ENCODE data around the gene ACVR1. TPM values are rescaled to one million over a fixed set of nuclear protein-coding genes. Genes with fewer than 3 reads are reported as not detected.

The ACVR1 gene
- total and polyA plus RNA-seq, 9 of the 15 experiments (the other 6 are each of a cell fraction or from before 2014, with no cell fraction given): 3.8 to 14.3 (median 6.9) TPM

- peak; percentile 32; the same call in 1 of the 2 replicates for TF ChIP-seq REST (IDR thresholded peaks at IDR 0.05; ENCODE audit: borderline replicate concordance)
- TF ChIP-seq REST (CRISPR knock-in tag; IDR thresholded peaks at IDR 0.05; ENCODE audit: low read depth): no peak
- TF ChIP-seq, protein P1, sequence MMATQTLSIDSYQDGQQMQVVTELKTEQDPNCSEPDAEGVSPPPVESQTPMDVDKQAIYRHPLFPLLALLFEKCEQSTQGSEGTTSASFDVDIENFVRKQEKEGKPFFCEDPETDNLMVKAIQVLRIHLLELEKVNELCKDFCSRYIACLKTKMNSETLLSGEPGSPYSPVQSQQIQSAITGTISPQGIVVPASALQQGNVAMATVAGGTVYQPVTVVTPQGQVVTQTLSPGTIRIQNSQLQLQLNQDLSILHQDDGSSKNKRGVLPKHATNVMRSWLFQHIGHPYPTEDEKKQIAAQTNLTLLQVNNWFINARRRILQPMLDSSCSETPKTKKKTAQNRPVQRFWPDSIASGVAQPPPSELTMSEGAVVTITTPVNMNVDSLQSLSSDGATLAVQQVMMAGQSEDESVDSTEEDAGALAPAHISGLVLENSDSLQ (IDR thresholded peaks at IDR 0.05): peak; percentile 32; the same call in 1 of the 2 replicates
- TF ChIP-seq, protein P2, sequence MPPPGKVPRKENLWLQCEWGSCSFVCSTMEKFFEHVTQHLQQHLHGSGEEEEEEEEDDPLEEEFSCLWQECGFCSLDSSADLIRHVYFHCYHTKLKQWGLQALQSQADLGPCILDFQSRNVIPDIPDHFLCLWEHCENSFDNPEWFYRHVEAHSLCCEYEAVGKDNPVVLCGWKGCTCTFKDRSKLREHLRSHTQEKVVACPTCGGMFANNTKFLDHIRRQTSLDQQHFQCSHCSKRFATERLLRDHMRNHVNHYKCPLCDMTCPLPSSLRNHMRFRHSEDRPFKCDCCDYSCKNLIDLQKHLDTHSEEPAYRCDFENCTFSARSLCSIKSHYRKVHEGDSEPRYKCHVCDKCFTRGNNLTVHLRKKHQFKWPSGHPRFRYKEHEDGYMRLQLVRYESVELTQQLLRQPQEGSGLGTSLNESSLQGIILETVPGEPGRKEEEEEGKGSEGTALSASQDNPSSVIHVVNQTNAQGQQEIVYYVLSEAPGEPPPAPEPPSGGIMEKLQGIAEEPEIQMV (tag; conservative IDR thresholded peaks at IDR 0.05; ENCODE audit: low read depth): no peak
- peak; percentile 19; the same call in 1 of the 2 replicates for TF ChIP-seq MEF2A (IDR thresholded peaks at IDR 0.05; ENCODE audit: control insufficient read depth, low read depth, low read length)
- 0 out of 2 replicates have a peak, but pooled peaks have one; percentile 30 for TF ChIP-seq SMC3 (conservative IDR thresholded peaks at IDR 0.05; ENCODE audit: insufficient read depth, low read depth, low read length)
- peak; percentile 65 for TF ChIP-seq CTCFL (IDR thresholded peaks at IDR 0.05; ENCODE audit: borderline replicate concordance, insufficient read depth, low read depth, low read length, poor library complexity, severe bottlenecking)
- no peak for TF ChIP-seq SAFB (IDR thresholded peaks at IDR 0.05; ENCODE audit: borderline replicate concordance, low read depth, low read length)
These were observed 93.9 kb downstream of the ACVR1 start (continued) for GRCh38 chr2:157782057-157782845.

All from K562 (cell line).